SU-DHL-6 (cell line): ENCODE measurements around the gene FBXW7.

Source experiments
- EZH2phosphoT487 ChIP-seq: fragments of 200-600 bp; sonication (generic), shearing (Covaris generic); conservative IDR thresholded peaks from 2 replicates; pipeline ENCODE4 v1.6.1; 2018; ENCODE audit warnings: mild to moderate bottlenecking, antibody characterized with exemption, low read length, moderate library complexity, mixed read lengths
- TF ChIP-seq, protein P1 (sequence below): fragments of 200-600 bp; sonication (generic); IDR thresholded peaks from one replicate; pipeline ENCODE4 v1.5.1; 2017; ENCODE audit warnings: antibody characterized with exemption, mild to moderate bottlenecking, low read length, moderate library complexity; ENCODE audit not compliant: insufficient read depth, poor library complexity, severe bottlenecking

DNA sequence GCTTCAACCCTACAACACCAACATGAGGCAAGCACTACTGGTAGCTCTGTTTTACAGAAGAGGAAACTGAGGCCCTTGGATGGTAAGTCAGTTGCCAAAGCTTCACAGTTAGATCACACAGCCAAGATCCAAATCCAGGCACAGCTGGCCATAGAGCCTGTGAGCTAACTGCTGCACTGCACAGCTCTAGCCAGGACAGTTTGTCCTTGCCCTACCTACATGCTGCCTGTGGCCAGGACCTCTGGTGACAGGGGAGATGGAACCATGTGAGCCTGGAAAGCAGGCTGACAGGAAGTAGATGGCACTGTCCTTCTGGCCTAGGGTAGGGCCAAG lies 257.8 kb downstream of the FBXW7 start:
- TF ChIP-seq, protein P1, sequence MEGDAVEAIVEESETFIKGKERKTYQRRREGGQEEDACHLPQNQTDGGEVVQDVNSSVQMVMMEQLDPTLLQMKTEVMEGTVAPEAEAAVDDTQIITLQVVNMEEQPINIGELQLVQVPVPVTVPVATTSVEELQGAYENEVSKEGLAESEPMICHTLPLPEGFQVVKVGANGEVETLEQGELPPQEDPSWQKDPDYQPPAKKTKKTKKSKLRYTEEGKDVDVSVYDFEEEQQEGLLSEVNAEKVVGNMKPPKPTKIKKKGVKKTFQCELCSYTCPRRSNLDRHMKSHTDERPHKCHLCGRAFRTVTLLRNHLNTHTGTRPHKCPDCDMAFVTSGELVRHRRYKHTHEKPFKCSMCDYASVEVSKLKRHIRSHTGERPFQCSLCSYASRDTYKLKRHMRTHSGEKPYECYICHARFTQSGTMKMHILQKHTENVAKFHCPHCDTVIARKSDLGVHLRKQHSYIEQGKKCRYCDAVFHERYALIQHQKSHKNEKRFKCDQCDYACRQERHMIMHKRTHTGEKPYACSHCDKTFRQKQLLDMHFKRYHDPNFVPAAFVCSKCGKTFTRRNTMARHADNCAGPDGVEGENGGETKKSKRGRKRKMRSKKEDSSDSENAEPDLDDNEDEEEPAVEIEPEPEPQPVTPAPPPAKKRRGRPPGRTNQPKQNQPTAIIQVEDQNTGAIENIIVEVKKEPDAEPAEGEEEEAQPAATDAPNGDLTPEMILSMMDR, result no peak
- TF ChIP-seq EZH2phosphoT487, result no peak
